Measurements from ENCODE around the gene DPP8.

DPP8 gene

DNA sequence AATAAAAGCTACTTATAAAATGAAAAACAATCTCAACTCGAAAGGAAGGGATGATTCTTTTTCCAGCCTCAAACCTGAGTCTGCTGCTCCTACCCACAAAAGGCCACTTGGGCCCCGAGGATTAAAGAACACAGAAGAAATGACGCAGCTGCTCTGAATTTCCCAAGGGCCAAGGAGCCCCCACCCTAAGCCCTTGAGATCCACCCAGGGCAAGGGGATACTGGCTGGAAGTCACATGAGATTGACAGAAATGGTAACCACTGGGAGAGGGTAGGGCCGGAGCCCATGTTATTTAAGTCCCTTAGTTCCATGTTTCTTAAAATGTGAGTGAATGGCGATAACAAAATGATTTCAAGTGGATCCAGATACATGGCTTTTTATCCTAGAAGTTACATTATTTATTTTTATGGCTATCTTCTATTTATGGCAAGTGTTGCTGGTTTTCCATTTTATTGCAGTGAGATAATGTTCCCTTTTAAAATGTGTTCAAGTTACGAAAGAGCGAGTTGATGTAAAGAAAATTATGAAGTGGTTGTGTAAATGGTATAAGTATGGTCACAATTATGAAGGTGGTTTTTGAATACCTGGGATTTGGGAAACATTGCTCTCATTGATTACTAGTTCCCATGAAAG, 111.6 kb downstream of the DPP8 start:
- TF ChIP-seq, protein P1, sequence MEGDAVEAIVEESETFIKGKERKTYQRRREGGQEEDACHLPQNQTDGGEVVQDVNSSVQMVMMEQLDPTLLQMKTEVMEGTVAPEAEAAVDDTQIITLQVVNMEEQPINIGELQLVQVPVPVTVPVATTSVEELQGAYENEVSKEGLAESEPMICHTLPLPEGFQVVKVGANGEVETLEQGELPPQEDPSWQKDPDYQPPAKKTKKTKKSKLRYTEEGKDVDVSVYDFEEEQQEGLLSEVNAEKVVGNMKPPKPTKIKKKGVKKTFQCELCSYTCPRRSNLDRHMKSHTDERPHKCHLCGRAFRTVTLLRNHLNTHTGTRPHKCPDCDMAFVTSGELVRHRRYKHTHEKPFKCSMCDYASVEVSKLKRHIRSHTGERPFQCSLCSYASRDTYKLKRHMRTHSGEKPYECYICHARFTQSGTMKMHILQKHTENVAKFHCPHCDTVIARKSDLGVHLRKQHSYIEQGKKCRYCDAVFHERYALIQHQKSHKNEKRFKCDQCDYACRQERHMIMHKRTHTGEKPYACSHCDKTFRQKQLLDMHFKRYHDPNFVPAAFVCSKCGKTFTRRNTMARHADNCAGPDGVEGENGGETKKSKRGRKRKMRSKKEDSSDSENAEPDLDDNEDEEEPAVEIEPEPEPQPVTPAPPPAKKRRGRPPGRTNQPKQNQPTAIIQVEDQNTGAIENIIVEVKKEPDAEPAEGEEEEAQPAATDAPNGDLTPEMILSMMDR (IDR thresholded peaks at IDR 0.05; ENCODE audit: insufficient read depth, low read depth, low read length, missing control alignments) = no peak

DNA sequence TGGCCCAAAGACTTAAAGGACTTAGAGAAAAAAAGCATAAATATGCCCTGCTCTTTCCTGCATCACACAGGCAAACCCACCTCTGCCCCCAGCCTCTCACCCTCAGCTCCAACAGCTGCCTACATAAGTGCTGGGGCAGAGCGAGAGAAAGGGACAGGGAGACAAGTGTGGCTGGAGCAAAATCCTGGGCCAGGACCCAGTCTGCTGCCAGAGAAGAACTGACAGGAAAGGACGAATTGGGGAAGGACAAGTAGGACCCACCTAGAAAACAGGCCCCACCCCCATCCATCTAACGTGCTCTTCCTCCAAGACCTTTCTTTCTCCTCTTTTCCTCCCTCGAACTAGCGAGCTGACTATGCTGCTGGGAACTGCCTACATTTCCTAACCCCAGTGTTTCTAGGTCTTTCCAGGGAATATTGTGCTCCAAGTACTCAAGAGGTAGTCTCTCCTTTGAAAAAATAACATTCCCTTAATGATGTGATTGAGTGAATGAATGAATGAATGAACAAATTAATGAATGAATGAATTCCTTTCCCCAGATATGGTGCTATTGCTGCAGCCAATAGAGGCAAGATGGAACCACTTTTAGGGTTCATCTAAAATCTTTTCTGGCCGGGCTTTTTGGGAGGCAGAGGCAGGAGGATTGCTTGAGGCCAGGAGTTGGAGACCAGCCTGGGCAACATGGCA, 113.2 kb downstream of the DPP8 start:
- TF ChIP-seq, protein P1 (IDR thresholded peaks at IDR 0.05; ENCODE audit: insufficient read depth, low read depth, low read length, missing control alignments) = no peak
- no peak overlapping the region for H3K4me3 ChIP-seq (ENCODE audit: low read depth, low read length)
- no peak for DNase-seq (ENCODE audit: low read depth)

More for the DNA sequence above, 111.6 kb downstream of the DPP8 start:
- no peak overlapping the region for H3K4me3 ChIP-seq (ENCODE audit: low read depth, low read length)
- no peak for DNase-seq (ENCODE audit: low read depth)

DNA sequence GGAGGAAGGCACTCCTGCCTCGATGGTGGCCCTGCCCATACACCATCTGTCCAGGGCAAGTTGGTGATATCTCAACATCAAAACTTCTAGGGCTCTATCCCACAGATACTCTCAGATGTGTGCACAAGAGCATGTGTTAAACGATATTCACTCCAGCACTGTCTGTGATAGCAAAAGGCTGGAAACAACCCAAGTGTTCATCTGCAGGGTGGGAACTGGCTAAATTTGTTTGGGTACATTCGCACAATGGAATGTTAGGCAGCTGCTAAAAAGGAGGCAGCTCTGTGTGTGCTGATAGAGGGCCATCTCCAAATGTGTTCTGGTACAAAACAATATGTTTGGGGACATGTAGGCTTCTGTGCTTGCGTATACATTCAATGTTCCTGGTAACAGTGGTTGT, 114.5 kb downstream of the DPP8 start:
- DNase-seq (ENCODE audit: low read depth) = no peak
- TF ChIP-seq, protein P1 (IDR thresholded peaks at IDR 0.05; ENCODE audit: insufficient read depth, low read depth, low read length, missing control alignments) = no peak
- H3K4me3 ChIP-seq (ENCODE audit: low read depth, low read length) = no peak overlapping the region

DNA sequence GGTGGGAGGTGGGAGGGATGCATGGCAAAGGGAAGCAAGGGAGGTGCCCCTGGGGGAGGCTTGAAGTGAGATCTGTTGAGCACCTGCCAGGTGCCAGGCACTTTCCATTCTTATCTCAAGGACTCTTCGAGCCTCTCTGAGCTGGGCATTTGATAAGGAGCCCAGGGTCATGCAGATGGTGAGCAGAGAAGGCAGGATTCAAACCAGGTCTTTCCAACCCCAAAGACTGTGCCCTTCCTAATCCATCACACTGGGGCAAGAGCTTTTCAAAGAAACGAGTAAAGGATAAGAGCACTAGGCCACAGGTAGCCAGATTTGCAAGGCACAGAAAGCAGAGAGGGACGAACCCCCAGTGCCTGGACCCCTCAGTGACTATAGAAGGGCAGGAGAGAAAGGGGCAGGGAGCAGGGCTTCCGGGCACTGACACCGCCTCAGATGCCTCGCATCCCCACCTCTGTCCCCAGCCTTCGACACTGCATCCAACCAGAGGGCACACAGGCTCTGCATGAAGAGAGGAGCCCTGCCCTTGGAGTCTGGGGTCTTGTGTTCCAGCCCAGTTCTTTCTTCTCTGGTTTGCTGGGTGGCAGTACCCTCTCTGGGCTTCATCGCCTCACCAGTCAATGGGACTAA, 115.8 kb downstream of the DPP8 start:
- no peak overlapping the region for H3K4me3 ChIP-seq (ENCODE audit: low read depth, low read length)
- TF ChIP-seq, protein P1 (IDR thresholded peaks at IDR 0.05; ENCODE audit: insufficient read depth, low read depth, low read length, missing control alignments) = no peak
- no peak for DNase-seq (ENCODE audit: low read depth)

DNA sequence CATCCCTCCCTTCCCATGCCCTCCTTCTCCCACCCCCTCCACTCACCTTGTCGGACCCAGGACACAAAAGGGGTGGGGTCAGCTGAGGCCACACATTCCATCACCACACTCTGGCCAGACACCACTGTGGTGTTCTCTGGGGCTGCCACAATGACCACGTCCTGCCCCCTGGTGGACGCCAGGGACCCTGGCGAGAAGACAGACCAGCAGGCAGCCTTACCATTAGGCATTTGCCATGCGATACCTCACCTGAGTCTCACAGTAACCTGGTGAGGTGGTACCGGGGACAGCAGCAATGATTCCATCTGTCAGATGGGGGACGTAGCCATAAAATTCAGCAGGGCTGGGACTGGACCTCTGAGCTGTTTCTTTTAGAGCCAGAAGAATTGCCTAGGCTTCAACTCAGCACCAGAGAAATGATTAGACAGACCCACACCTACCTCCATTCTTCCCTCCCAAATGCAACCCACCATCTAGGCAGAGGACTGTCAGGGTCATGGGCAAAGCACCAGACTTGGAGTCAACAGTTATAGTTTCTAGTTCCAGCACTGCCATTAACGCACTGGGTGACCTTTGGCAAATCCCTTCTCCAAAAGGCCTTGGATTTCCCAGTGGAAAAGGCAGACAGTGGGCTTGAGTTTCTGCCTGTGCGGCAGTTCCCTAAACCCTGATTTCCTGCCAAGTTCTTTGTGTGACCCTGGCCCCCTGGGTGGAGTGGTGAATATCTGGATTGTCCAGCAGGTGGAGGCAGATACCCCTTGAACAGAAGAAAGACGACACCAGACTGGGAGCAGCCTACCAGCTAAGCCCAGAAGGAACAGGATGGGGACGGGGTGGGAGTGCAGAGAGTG, 116.5 kb downstream of the DPP8 start:
- peak; percentile 63 for DNase-seq (ENCODE audit: low read depth)
- TF ChIP-seq, protein P1 (IDR thresholded peaks at IDR 0.05; ENCODE audit: insufficient read depth, low read depth, low read length, missing control alignments) = peak; percentile 87

DNA sequence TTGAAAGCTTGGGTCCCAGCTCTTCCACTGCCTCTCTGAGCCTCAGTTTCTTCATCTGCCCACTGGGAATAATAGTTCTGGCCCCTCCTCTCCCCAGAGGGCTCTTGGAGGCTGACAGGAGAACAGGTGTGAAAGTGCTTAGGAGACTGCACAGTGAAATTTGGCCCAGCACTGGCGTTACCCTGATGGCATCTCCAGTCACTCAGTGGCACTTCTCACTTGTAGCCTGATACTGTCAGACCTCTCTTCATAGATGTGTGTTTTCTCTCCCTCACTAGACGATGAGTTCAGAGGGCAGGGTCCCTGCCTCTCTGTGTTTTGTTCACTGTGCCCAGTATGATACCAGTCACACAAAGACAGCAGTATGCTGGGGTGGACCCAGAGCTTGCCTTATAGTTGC, 117.5 kb downstream of the DPP8 start:
- TF ChIP-seq, protein P1 (IDR thresholded peaks at IDR 0.05; ENCODE audit: insufficient read depth, low read depth, low read length, missing control alignments) = no peak
- no peak overlapping the region for H3K4me3 ChIP-seq (ENCODE audit: low read depth, low read length)
- no peak for DNase-seq (ENCODE audit: low read depth)

More for the DNA sequence above, 116.5 kb downstream of the DPP8 start:
- H3K4me3 ChIP-seq (ENCODE audit: low read depth, low read length) = no peak overlapping the region
